HepG2 (cell line): ENCODE measurements around the gene SMYD5. TPM values are rescaled to one million over a fixed set of nuclear protein-coding genes. Genes with fewer than 3 reads are reported as not detected.
A peak's percentile ranks its signal among the peaks of the same experiment; 100 is the strongest.

Experiments used
- ADNP ChIP-seq: sonication (generic); formaldehyde crosslinking; IDR thresholded peaks from 2 replicates; pipeline ENCODE4 v1.4.0; 2020; ENCODE audit warnings: missing genetic modification reagents
- ARID2 ChIP-seq: sonication (generic); formaldehyde crosslinking; IDR thresholded peaks from 2 replicates; pipeline ENCODE4 v1.8.1; 2022; ENCODE audit warnings: mild to moderate bottlenecking, missing genetic modification reagents, borderline replicate concordance
- ATF1 ChIP-seq: IDR thresholded peaks from 2 replicates; pipeline ENCODE4 v1.6.1; 2016; ENCODE audit warnings: mild to moderate bottlenecking, control low read depth
- BRD4 ChIP-seq: sonication (generic); formaldehyde crosslinking; IDR thresholded peaks from 2 replicates; pipeline ENCODE4 v1.4.0; 2020; ENCODE audit warnings: missing genetic modification reagents
- CSRNP1 ChIP-seq: sonication (generic); formaldehyde crosslinking; IDR thresholded peaks from 2 replicates; pipeline ENCODE4 v1.8.1; 2023; ENCODE audit warnings: mild to moderate bottlenecking, missing genetic modification reagents
- FOXA1 ChIP-seq, 2 experiments: fragments of 450-650 bp in 1 of 2; sonication (generic) in 1 of 2; formaldehyde crosslinking in 1 of 2; IDR thresholded peaks; 2 replicates each; pipeline versions ENCODE4 v1.4.0 to v1.6.1; 2016 to 2020; ENCODE audit warnings: missing genetic modification reagents in 1 of 2
- FOXP4 ChIP-seq: sonication (generic); formaldehyde crosslinking; IDR thresholded peaks from 2 replicates; pipeline ENCODE4 v1.4.0; 2020; ENCODE audit warnings: missing genetic modification reagents
- SIX1 ChIP-seq: sonication (generic); formaldehyde crosslinking; IDR thresholded peaks from 2 replicates; pipeline ENCODE4 v1.4.0; 2020; ENCODE audit warnings: missing genetic modification reagents, borderline replicate concordance
- SOX5 ChIP-seq: IDR thresholded peaks from 2 replicates; pipeline ENCODE4 v1.6.1; 2016; ENCODE audit warnings: borderline replicate concordance
- TCF7L2 ChIP-seq: IDR thresholded peaks from 2 replicates; pipeline ENCODE4 v1.6.1; 2011; ENCODE audit warnings: mild to moderate bottlenecking, low read depth, low read length, moderate library complexity
- ZBTB26 ChIP-seq: IDR thresholded peaks from 2 replicates; pipeline ENCODE4 v1.6.1; 2016; ENCODE audit warnings: missing compliant biosample characterization, missing genetic modification reagents, borderline replicate concordance
- ZBTB39 ChIP-seq: sonication (generic); formaldehyde crosslinking; IDR thresholded peaks from 2 replicates; pipeline ENCODE4 v1.5.0; 2020; ENCODE audit warnings: missing genetic modification reagents
- ZFP90 ChIP-seq: sonication (generic); formaldehyde crosslinking; IDR thresholded peaks from 2 replicates; pipeline ENCODE4 v1.8.0; 2022; ENCODE audit warnings: missing genetic modification reagents, mild to moderate bottlenecking, inconsistent platforms, borderline replicate concordance
- ZHX1 ChIP-seq: sonication (generic); formaldehyde crosslinking; IDR thresholded peaks from 2 replicates; pipeline ENCODE4 v1.8.1; 2022; ENCODE audit warnings: low read depth, mild to moderate bottlenecking, missing genetic modification reagents
- ZNF691 ChIP-seq: sonication (generic); formaldehyde crosslinking; IDR thresholded peaks from 2 replicates; pipeline ENCODE4 v1.4.0; 2020; ENCODE audit warnings: missing genetic modification reagents, low read depth, mild to moderate bottlenecking, borderline replicate concordance
- ZNF737 ChIP-seq: sonication (generic); formaldehyde crosslinking; IDR thresholded peaks from 2 replicates; pipeline ENCODE4 v1.5.0; 2020; ENCODE audit warnings: missing genetic modification reagents, mild to moderate bottlenecking, borderline replicate concordance
- polyA plus RNA-seq, 8 experiments: library from polyadenylated mRNA; depleted of rRNA in 3 of 8; stranded (reverse) in 7 of 8; unstranded in 1 of 8; fragments of >200 nt; fragmentation: Illumina TruSeq in 4 of 8; extraction: Trizol in 4 of 8; gene quantifications; 2 replicates each; pipeline versions ENCODE4 v1.2.1 to v1.2.3, GENCODE V29; 2011 to 2016; ENCODE audit warnings: low read depth in 4 of 8, missing spikeins in 1 of 8, mixed read lengths in 1 of 8; ENCODE audit not compliant: insufficient read depth in 1 of 8
- total RNA-seq, 5 experiments: library from RNA; depleted of rRNA; stranded (reverse); fragments of >200 nt; fragmentation: Illumina TruSeq; extraction: Trizol; gene quantifications; 2 replicates each; pipeline ENCODE4 v1.2.3, GENCODE V29; 2016; ENCODE audit warnings: low read depth in 1 of 5

SMYD5 gene
- total and polyA plus RNA-seq, 2 of the 13 experiments (the other 11 are each of a cell fraction or from before 2014, with no cell fraction given) = 55.8 to 70.4 TPM

- TF ChIP-seq ZHX1 (CRISPR knock-in tag) (peak; percentile 87), ARID2 (CRISPR knock-in tag) (no peak; the same call in 1 of the 2 replicates), ZBTB26 (peak; percentile 82), TCF7L2 (no peak), FOXA1 (IDR thresholded peaks at IDR 0.05) (no peak), FOXA1 (CRISPR knock-in tag; IDR thresholded peaks at IDR 0.05) (peak; percentile 9; the same call in 1 of the 2 replicates), SOX5 (CRISPR knock-in tag) (no peak; the same call in 1 of the 2 replicates), ZNF691 (CRISPR knock-in tag) (0 out of 2 replicates have a peak, but pooled peaks have one; percentile 68), ATF1 (CRISPR knock-in tag) (no peak; the same call in none of the 2 replicates), ZNF737 (CRISPR knock-in tag) (no peak; the same call in 1 of the 2 replicates), BRD4 (CRISPR knock-in tag) (peak; percentile 82), SIX1 (CRISPR knock-in tag) (no peak), ZBTB39 (CRISPR knock-in tag) (peak; percentile 6; the same call in 1 of the 2 replicates), FOXP4 (CRISPR knock-in tag) (peak; percentile 61), ADNP (no peak), ZFP90 (peak; percentile 73), CSRNP1 (0 out of 2 replicates have a peak, but pooled peaks have one; percentile 3)
Observed at GRCh38 chr2:73233154-73233931, 19.3 kb downstream of the SMYD5 start, which contains the start of gene PRADC1 (continued).
